GM12875 (cell line): Measurements from ENCODE around the gene CRYBB3.

Source experiments
- H3K4me3 ChIP-seq: one replicate; pipeline ENCODE4 v1.5.1; 2011; ENCODE audit warnings: low read depth, low read length, control low read depth
- TF ChIP-seq, protein P1 (sequence below): IDR thresholded peaks from 2 replicates; pipeline ENCODE4 v1.5.1; 2011; ENCODE audit warnings: low read depth, mild to moderate bottlenecking, control low read depth, inconsistent platforms, low read length, moderate library complexity, borderline replicate concordance; ENCODE audit not compliant: insufficient read depth

Gene CRYBB3

DNA sequence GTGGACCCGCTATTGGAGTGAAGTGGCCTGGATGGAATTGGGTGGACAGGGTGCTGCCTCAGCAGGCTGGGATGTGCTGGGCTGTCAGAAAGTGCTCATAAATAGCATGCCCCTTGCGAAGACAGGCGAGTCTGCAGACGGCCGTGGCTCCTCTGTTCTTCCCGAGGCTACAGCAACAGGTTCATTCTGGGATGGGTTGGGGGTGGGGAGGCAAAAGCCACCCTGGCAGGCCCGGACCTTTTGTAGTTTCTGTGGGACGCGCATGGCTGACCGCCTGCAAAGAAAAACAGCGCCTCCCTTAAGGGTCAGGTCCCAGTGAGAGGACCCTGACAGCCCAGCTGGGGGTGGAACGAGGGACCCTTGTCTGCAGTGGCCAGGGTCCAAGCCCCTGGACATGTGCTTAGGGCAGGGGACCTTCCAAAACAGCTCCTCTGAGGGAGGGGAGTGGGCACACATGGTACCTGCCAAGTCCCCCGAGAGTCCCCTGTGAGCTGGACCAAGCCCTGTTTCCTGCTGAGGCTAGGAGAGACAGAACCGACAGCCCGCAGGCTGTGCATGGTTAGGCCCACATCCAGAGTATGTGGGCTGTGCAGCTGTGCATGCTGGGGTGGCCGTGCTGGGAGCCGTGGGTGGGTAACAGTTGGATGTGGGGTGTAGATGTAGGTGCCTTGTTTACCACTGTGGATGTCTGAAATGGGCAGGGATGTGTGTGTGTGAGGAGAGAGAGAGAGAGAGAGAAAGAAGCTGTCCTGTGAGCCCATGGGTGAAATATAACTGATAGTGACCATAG is at the start of gene CRYBB3:
Gene CRYBB3, plus strand, starts transcription at position 128 of the 790 bp plus-strand sequence. CDS start 1,539 bp downstream, outside the sequence.
- TF ChIP-seq, protein P1, sequence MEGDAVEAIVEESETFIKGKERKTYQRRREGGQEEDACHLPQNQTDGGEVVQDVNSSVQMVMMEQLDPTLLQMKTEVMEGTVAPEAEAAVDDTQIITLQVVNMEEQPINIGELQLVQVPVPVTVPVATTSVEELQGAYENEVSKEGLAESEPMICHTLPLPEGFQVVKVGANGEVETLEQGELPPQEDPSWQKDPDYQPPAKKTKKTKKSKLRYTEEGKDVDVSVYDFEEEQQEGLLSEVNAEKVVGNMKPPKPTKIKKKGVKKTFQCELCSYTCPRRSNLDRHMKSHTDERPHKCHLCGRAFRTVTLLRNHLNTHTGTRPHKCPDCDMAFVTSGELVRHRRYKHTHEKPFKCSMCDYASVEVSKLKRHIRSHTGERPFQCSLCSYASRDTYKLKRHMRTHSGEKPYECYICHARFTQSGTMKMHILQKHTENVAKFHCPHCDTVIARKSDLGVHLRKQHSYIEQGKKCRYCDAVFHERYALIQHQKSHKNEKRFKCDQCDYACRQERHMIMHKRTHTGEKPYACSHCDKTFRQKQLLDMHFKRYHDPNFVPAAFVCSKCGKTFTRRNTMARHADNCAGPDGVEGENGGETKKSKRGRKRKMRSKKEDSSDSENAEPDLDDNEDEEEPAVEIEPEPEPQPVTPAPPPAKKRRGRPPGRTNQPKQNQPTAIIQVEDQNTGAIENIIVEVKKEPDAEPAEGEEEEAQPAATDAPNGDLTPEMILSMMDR: no peak
- no peak within 1 kb of the TSS for H3K4me3 ChIP-seq

DNA sequence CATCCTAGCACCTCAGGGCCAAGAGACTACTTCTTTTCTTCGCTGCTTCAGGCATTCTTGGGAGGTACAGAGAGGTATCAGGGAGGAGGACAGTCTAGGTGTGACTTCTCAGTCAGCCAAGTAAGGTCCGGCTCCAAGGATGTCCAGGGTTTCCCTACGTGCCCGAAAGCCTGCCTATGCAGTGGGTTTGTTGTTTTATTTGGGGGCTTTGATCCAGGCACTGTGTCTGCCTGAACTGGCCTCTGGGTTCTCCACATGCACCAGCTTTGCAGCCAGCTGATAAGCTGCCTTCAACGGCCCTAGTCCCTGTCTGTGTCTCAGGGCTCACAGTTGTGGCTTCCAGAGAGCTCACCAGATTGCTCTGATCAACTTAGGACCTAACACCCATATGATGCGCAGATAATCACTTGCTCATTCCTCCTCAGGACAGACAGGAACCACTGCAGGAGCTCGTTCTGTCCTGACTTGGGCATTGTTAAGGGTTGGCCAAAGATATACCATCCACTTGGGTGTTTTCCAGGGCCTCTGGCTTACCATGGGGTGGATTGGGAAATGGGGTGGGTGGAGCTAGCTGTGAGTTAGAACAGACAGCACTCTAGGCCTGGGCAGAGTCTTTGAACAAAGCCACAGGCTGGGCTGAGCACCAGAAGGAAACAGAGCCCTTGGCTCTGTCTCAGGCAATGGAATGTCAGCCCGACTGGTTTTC is 45.5 kb upstream of the CRYBB3 start:
- no peak overlapping the region for H3K4me3 ChIP-seq
- TF ChIP-seq, protein P1: no peak

DNA sequence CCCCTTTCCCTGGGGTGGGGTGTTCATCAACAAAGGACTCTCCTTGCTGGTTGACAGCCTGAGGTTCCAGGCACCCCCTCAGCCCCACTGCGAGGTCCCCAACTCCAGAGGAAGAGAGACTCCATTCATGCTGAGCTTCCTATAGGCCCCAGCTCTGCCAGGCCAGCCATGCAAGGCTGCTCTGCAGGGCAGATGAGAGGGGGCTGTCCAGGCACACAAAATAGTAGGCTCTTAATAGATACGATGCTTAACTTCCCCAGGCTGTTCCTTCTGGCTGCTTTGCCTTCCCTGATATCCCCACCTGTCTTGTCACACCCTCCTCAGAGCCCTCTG is 45.0 kb upstream of the CRYBB3 start:
- H3K4me3 ChIP-seq: no peak overlapping the region
- TF ChIP-seq, protein P1: no peak

DNA sequence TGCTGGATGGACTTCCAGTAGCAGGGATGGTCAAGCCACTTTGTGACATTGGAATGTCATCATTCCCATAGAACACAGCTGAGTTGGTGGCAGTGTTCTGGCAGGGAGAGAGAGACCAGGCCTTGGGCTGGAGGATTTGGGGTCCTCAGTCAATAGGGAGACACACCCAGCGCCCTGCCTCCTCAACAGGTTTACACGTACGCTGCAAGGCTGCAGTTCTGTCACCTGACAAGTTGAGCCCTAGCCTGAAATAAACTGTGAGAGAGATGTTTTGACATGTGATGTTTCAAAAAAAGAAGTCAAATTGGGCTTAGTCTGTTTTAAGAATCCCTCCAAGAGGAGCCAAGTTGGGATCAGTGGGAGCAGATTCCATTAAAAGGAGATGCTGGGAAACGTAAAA is 42.9 kb upstream of the CRYBB3 start:
- TF ChIP-seq, protein P1: no peak

DNA sequence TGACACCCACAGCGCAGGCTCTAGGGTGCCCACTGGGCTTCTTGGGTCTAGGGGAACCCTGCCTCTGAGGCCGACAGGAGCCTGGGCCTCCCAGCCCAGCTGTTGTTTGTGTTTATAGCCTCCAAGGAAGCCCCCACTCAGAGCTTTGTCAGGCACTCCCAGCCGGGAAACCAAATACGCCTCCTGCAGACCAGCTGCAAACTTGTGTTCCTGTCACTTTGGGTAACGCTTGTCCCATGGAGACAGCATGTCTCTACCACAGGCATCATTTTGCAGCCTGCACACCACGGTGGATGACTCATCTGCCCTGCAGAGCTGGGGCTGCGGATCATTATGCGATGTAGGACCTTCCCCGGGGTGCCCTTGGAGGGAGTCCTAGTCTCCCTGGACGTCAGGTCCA is 40.6 kb upstream of the CRYBB3 start:
- TF ChIP-seq, protein P1: no peak
- H3K4me3 ChIP-seq: no peak overlapping the region

More for the DNA sequence above, 42.9 kb upstream of the CRYBB3 start:
- no peak overlapping the region for H3K4me3 ChIP-seq

DNA sequence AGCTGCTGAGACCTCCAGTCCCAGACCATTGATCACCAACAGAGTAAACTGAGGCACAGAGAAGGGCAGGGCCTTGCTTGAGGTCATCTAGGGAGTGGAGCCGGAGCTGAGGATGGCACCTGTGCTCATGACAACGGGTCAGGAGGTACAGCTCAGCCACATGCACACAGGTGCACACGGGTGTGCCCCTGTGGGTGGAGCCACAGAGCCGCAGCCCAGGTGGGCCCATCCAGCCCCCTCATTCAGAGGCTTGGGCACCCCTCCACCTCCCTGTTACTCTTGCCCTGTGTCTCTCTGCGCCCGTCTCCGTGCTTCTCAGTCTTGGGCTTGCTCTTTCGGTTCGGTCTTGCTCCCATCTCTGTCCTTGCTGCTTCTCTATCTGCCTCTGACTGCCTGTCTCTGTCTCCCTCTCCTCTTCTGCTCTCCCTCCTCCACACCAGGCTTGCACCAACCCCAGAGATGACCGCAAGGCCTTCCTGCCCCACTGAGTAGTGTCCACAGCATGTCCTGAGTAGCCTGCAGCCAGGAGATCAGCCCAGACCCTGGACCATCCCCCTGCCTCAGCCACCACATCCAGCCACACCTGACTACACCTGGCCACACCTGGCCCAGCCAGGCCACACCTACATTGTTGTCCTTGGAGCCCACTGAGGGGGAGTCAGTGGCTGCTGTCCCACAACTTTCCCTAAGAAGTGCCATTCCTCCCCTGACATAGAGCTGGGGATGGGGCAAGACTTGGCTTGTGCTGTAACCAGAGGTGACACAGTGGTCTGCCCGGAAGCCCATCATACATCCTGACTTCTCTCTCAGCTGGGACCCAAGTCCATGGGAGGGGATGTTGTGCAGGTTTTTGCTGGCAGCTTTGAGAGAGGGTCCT is 39.3 kb upstream of the CRYBB3 start:
- H3K4me3 ChIP-seq: no peak overlapping the region
- TF ChIP-seq, protein P1: no peak
